BJ (cell line): ENCODE results near the gene PPP4C. TPM values are rescaled to one million over a fixed set of nuclear protein-coding genes. Genes with fewer than 3 reads are reported as not detected.

Experiments used
- CTCF ChIA-PET: fragments of 350-600 bp; formaldehyde crosslinking; extraction: SDS; loops from one replicate; lab custom pipeline; 2021; ENCODE audit warnings: antibody characterized with exemption, inconsistent platforms; lab: Yijun Ruan, JAX
- POLR2A ChIA-PET: fragments of 300-600 bp; sonication (Branson Sonifier 250); formaldehyde crosslinking; extraction: SDS; loops from one replicate; lab custom pipeline; 2021; ENCODE audit warnings: antibody characterized with exemption; lab: Charles Lee
- DNase-seq: peaks from one replicate; pipeline ENCODE4 v3.0.0-alpha.2; 2011; ENCODE audit warnings: low read depth
- H3K27me3 ChIP-seq: 2 replicates; pipeline ENCODE4 v1.6.0; 2011; ENCODE audit warnings: low read length; ENCODE audit not compliant: control insufficient read depth, insufficient read depth
- H3K36me3 ChIP-seq: 2 replicates; pipeline ENCODE4 v1.5.1; 2011; ENCODE audit warnings: low read length; ENCODE audit not compliant: control insufficient read depth, insufficient read depth
- H3K4me3 ChIP-seq: 2 replicates; pipeline ENCODE4 v1.5.1; 2011; ENCODE audit warnings: low read depth, mild to moderate bottlenecking, control low read depth, low read length
- polyA plus RNA-seq: library from polyadenylated mRNA; depleted of rRNA; stranded (reverse); fragments of >200 nt; gene quantifications from 2 replicates; pipeline ENCODE4 v1.2.3, GENCODE V29; 2011
- TF ChIP-seq, protein P1 (sequence below): IDR thresholded peaks from 2 replicates; pipeline ENCODE4 v1.5.1; 2011; ENCODE audit warnings: low read depth, mild to moderate bottlenecking, control low read depth, inconsistent platforms, low read length, moderate library complexity; ENCODE audit not compliant: insufficient read depth

Gene PPP4C
- polyA plus RNA-seq, 1 experiment = 209 TPM

DNA sequence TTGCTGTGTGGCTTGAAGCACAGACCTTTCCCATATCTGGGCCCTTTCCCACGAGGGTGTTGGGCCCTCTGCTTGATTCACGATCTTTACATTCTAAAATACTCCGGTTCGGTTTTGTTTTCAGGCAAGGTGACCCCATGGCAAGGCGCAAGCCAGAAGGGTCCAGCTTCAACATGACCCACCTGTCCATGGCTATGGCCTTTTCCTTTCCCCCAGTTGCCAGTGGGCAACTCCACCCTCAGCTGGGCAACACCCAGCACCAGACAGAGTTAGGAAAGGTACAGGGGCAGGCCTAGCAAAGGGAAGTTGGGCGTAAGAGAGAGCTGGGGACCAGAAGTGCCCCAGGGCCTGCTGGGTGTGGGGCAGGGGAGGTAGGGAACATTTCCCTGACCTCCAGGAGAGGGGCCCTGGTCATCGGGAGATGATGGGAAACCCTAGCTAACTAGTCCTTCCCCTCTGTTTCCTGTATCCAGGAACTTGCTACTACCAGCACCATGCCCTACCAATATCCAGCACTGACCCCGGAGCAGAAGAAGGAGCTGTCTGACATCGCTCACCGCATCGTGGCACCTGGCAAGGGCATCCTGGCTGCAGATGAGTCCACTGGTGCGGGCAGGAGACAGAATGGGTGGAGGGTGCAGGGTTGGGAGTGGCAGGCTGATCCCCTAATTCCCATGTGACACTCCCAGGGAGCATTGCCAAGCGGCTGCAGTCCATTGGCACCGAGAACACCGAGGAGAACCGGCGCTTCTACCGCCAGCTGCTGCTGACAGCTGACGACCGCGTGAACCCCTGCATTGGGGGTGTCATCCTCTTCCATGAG, 8.8 kb upstream of the PPP4C start:
- DNase-seq = no peak
- H3K27me3 ChIP-seq = no peaks in the 10 kb centered on the region
- H3K4me3 ChIP-seq = peak overlapping the region; percentile 99
- ChIA-PET POLR2A (interaction anchor here (0.7 kb wide), 1 partner anchor 10 kb away, joined by 3 read pairs; no protein-coding TSS in a partner anchor), CTCF (interaction anchor here (1.0 to 2.0 kb wide), 5 partner anchors 10 to 46 kb away, joined by 3 to 10 read pairs (median 4); partner anchors contain the start of gene TBX6)
- H3K36me3 ChIP-seq = peaks cover 40% of the 10 kb centered on the region
- TF ChIP-seq, protein P1, sequence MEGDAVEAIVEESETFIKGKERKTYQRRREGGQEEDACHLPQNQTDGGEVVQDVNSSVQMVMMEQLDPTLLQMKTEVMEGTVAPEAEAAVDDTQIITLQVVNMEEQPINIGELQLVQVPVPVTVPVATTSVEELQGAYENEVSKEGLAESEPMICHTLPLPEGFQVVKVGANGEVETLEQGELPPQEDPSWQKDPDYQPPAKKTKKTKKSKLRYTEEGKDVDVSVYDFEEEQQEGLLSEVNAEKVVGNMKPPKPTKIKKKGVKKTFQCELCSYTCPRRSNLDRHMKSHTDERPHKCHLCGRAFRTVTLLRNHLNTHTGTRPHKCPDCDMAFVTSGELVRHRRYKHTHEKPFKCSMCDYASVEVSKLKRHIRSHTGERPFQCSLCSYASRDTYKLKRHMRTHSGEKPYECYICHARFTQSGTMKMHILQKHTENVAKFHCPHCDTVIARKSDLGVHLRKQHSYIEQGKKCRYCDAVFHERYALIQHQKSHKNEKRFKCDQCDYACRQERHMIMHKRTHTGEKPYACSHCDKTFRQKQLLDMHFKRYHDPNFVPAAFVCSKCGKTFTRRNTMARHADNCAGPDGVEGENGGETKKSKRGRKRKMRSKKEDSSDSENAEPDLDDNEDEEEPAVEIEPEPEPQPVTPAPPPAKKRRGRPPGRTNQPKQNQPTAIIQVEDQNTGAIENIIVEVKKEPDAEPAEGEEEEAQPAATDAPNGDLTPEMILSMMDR = no peak

DNA sequence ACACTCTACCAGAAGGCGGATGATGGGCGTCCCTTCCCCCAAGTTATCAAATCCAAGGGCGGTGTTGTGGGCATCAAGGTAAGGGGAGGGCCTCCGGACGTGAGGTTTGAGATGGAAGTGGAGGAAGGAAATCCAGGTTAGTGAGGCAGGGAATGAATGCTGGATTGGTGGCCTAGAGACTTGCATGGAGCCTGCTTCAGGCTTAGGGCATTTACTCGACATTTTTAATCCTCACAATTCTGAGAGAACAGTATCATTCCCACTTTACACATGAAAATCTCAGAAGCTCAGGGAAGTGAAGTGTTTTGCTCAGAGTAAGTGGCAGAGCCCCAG, 8.2 kb upstream of the PPP4C start:
- Histone ChIP-seq H3K36me3 (peaks cover 42% of the 10 kb centered on the region), H3K27me3 (no peaks in the 10 kb centered on the region), H3K4me3 (peak overlapping the region; percentile 99)
- no peak for DNase-seq
- ChIA-PET CTCF (interaction anchor here (1.2 kb wide), 1 partner anchor 9 kb away, joined by 3 read pairs; no protein-coding TSS in a partner anchor), POLR2A (no interaction called here)
- TF ChIP-seq, protein P1 = no peak

DNA sequence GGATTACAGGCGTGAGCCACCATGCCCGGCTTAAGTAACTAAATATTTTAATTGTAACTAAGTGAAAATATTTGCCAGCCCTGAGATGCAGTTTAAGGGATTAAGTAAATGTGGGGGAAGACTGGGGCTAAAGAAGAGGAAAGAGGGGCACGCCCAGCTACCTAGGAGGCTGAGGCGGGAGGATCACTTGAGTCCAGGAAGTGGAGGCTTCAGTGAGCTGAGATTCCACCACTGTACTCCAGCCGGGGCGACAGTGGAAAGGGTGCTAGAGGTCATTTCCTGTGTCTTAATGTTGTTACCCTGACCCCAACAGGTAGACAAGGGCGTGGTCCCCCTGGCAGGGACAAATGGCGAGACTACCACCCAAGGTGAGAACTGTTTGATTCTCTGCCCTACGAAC, 7.5 kb upstream of the PPP4C start:
- DNase-seq = no peak
- POLR2A ChIA-PET = no interaction called here
- TF ChIP-seq, protein P1 = no peak
- CTCF ChIA-PET = interaction anchor here (2.9 kb wide), 1 partner anchor 23 kb away, joined by 14 read pairs; the partner anchor contains the start of gene TBX6
- Histone ChIP-seq H3K4me3 (peak overlapping the region; percentile 24; the same call in 1 of the 2 replicates), H3K36me3 (peaks cover 42% of the 10 kb centered on the region), H3K27me3 (no peaks in the 10 kb centered on the region)

DNA sequence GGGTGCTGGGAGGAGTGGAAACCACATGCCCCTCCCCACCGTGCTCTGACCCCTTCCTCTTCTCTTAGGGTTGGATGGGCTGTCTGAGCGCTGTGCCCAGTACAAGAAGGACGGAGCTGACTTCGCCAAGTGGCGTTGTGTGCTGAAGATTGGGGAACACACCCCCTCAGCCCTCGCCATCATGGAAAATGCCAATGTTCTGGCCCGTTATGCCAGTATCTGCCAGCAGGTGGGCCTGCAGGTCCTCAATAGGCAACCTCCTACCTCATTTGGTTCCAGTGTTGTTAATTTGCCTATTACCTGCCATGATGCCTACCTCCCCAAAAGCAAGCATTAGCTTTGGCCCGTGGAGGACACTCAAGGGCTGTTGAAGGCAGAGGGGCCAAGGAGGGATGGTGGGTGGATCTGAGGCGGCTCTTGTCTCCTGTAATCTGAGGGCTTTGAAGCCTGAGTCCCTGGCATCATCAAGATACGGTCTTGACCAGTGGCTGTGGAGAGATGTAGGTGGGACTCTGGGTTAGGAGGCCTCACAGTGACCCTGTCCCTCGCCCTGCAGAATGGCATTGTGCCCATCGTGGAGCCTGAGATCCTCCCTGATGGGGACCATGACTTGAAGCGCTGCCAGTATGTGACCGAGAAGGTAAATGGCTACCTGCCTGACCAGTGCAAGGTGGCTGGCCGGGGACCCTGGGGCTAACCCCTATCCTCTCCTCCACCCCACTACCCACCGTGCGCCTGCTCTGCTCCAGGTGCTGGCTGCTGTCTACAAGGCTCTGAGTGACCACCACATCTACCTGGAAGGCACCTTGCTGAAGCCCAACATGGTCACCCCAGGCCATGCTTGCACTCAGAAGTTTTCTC, 6.8 kb upstream of the PPP4C start:
- H3K27me3 ChIP-seq = no peaks in the 10 kb centered on the region
- peak overlapping the region; percentile 24; the same call in 1 of the 2 replicates for H3K4me3 ChIP-seq
- POLR2A ChIA-PET = no interaction called here
- DNase-seq = no peak
- CTCF ChIA-PET = interaction anchor here (2.9 kb wide), 1 partner anchor 22 kb away, joined by 14 read pairs; the partner anchor contains the start of gene TBX6
- TF ChIP-seq, protein P1 = peak; percentile 60
- peaks cover 44% of the 10 kb centered on the region for H3K36me3 ChIP-seq
